Retinal pigment epithelial cell (primary cell): ENCODE data around the gene LYSMD2.

Experiments used
- DNase-seq: peaks from one replicate; pipeline ENCODE4 v3.0.0-alpha.2; 2010; ENCODE audit warnings: low read depth
- H3K4me3 ChIP-seq: 2 replicates; pipeline ENCODE4 v1.5.1; 2011; ENCODE audit warnings: mild to moderate bottlenecking, low read length, control low read depth, moderate library complexity
- CTCF ChIP-seq: conservative IDR thresholded peaks from 2 replicates; pipeline ENCODE4 v1.5.1; 2011; ENCODE audit warnings: low read depth, low read length, control low read depth, inconsistent platforms

The LYSMD2 gene

GRCh38 chr15:51727141-51727897 lies 10.1 kb downstream of the LYSMD2 start:
- peak; percentile 20 for TF ChIP-seq CTCF
- DNase-seq: no peak
- H3K4me3 ChIP-seq: no peak overlapping the region

GRCh38 chr15:51726302-51727073 lies 11.0 kb downstream of the LYSMD2 start:
- no peak overlapping the region for H3K4me3 ChIP-seq
- no peak for DNase-seq
- TF ChIP-seq CTCF: no peak

GRCh38 chr15:51724673-51725072 lies 12.8 kb downstream of the LYSMD2 start:
- no peak for DNase-seq

GRCh38 chr15:51724199-51724598 lies 13.3 kb downstream of the LYSMD2 start:
- no peak overlapping the region for H3K4me3 ChIP-seq
- no peak for DNase-seq
- TF ChIP-seq CTCF: no peak

More at GRCh38 chr15:51724673-51725072, 12.8 kb downstream of the LYSMD2 start:
- no peak overlapping the region for H3K4me3 ChIP-seq
- no peak for TF ChIP-seq CTCF

GRCh38 chr15:51721199-51721960 lies 16.1 kb downstream of the LYSMD2 start:
- TF ChIP-seq CTCF: no peak

GRCh38 chr15:51720201-51720995 lies 17.1 kb downstream of the LYSMD2 start:
- TF ChIP-seq CTCF: no peak
- H3K4me3 ChIP-seq: no peak overlapping the region
- no peak for DNase-seq

More at GRCh38 chr15:51721199-51721960, 16.1 kb downstream of the LYSMD2 start:
- no peak overlapping the region for H3K4me3 ChIP-seq
- DNase-seq: no peak
